Endothelial cell of umbilical vein (primary cell): ENCODE data around the gene MRNIP. TPM values are rescaled to one million over a fixed set of nuclear protein-coding genes. Genes with fewer than 3 reads are reported as not detected.

ENCODE experiments used
- BruUV-seq: library from RNA; stranded (reverse); fragments of 400-500 nt; replicated peaks from 2 replicates; lab custom pipeline; 2021; lab: Mats Ljungman, UMichigan
- CTCF ChIA-PET: fragments of 300-600, 350-600 bp; sonication (Branson Sonifier 250); formaldehyde crosslinking; loops from one replicate; lab custom pipeline; 2021; ENCODE audit warnings: antibody characterized with exemption, inconsistent platforms; lab: Charles Lee
- POLR2A ChIA-PET: fragments of 300-600, 350-600 bp; sonication (Branson Sonifier 250); formaldehyde crosslinking; loops from one replicate; lab custom pipeline; 2021; ENCODE audit warnings: antibody characterized with exemption, inconsistent platforms; lab: Charles Lee
- DNase-seq: peaks from one replicate; pipeline ENCODE4 v3.0.0-alpha.2; 2011; ENCODE audit warnings: low read depth, low spot score
- FAIRE-seq: peaks from 2 replicates; lab custom pipeline; 2011; peaks lifted over from hg19 to GRCh38; lab: Jason Lieb, UNC
- H2AFZ ChIP-seq: 2 replicates; pipeline ENCODE4 v1.6.0; 2012; ENCODE audit warnings: low read depth, low read length, control low read depth, inconsistent platforms
- H3K27ac ChIP-seq: 2 replicates; pipeline ENCODE4 v1.5.1; 2011; ENCODE audit warnings: low read depth, mild to moderate bottlenecking, control low read depth, low read length, moderate library complexity; ENCODE audit not compliant: insufficient read depth
- H3K27me3 ChIP-seq, 2 experiments: 2 replicates each; pipeline versions ENCODE4 v1.6.0 to v1.6.1; 2011; ENCODE audit warnings: low read length in 2 of 2, mixed read lengths in 1 of 2; ENCODE audit not compliant: control insufficient read depth in 2 of 2, insufficient read depth in 2 of 2
- H3K36me3 ChIP-seq, 2 experiments: 2 replicates in 1 of 2; 3 replicates in 1 of 2; pipeline ENCODE4 v1.5.1; 2011; ENCODE audit warnings: low read length in 2 of 2, mild to moderate bottlenecking in 1 of 2, moderate library complexity in 1 of 2; ENCODE audit not compliant: control insufficient read depth in 2 of 2, insufficient read depth in 2 of 2; ENCODE audit errors: extremely low read depth in 1 of 2
- H3K4me1 ChIP-seq: 3 replicates; pipeline ENCODE4 v1.5.1; 2011; ENCODE audit warnings: mild to moderate bottlenecking, low read length; ENCODE audit not compliant: control insufficient read depth, insufficient read depth; ENCODE audit errors: extremely low read depth
- H3K4me2 ChIP-seq: 2 replicates; pipeline ENCODE4 v1.6.1; 2011; ENCODE audit warnings: low read length, control low read depth, mixed read lengths; ENCODE audit not compliant: insufficient read depth
- H3K4me3 ChIP-seq, 3 experiments: fragments of 200-600 bp in 1 of 3; sonication (generic), shearing (Covaris generic) in 1 of 3; replicated peaks in 1 of 3; 2 replicates each; pipeline ENCODE4 v1.5.1; 2011 to 2016; ENCODE audit warnings: control low read depth in 3 of 3, low read length in 3 of 3, mild to moderate bottlenecking in 2 of 3, inconsistent platforms in 1 of 3, low read depth in 1 of 3, moderate library complexity in 1 of 3; ENCODE audit not compliant: insufficient read depth in 1 of 3
- H3K79me2 ChIP-seq: 2 replicates; pipeline ENCODE4 v1.6.0; 2012; ENCODE audit warnings: low read length, inconsistent platforms; ENCODE audit not compliant: control insufficient read depth, insufficient read depth
- H3K9ac ChIP-seq: replicated peaks from 2 replicates; pipeline ENCODE3; 2011; ENCODE audit warnings: low read length, control low read depth; ENCODE audit not compliant: insufficient read depth; ENCODE audit errors: extremely low read depth
- H3K9me1 ChIP-seq: replicated peaks from 3 replicates; pipeline ENCODE4 v1.6.0; 2011; ENCODE audit warnings: mild to moderate bottlenecking, low read length; ENCODE audit not compliant: control insufficient read depth, insufficient read depth; ENCODE audit errors: extremely low read depth
- H3K9me3 ChIP-seq: replicated peaks from 2 replicates; pipeline ENCODE4 v1.5.1; 2012; ENCODE audit warnings: low read length, inconsistent platforms; ENCODE audit not compliant: control insufficient read depth, insufficient read depth
- H4K20me1 ChIP-seq: replicated peaks from 2 replicates; pipeline ENCODE3; 2011; ENCODE audit warnings: mild to moderate bottlenecking, low read length; ENCODE audit not compliant: control insufficient read depth, insufficient read depth; ENCODE audit errors: extremely low read depth
- EZH2 ChIP-seq: IDR thresholded peaks from 2 replicates; pipeline ENCODE4 v1.6.1; 2012; ENCODE audit warnings: borderline replicate concordance, low read depth, mild to moderate bottlenecking, moderate library complexity, low read length, inconsistent platforms; ENCODE audit not compliant: severe bottlenecking
- FOS ChIP-seq: IDR thresholded peaks from 2 replicates; pipeline ENCODE4 v1.6.1; 2011; ENCODE audit warnings: mild to moderate bottlenecking, low read length, moderate library complexity, borderline replicate concordance; ENCODE audit not compliant: insufficient read depth
- GATA2 ChIP-seq: IDR thresholded peaks from 2 replicates; pipeline ENCODE4 v1.7.0; 2011; ENCODE audit warnings: low read depth, mild to moderate bottlenecking, moderate library complexity, mixed read lengths, low read length; ENCODE audit not compliant: insufficient read length, insufficient read depth
- JUN ChIP-seq: IDR thresholded peaks from 2 replicates; pipeline ENCODE4 v1.6.1; 2011; ENCODE audit warnings: borderline replicate concordance, low read depth; ENCODE audit not compliant: insufficient read length, insufficient read depth
- MYC ChIP-seq: IDR thresholded peaks from one replicate; pipeline ENCODE4 v1.6.1; 2011; ENCODE audit warnings: mild to moderate bottlenecking, low read depth, low read length
- POLR2A ChIP-seq: IDR thresholded peaks from 2 replicates; pipeline ENCODE4 v1.6.1; 2012; ENCODE audit warnings: low read depth, mild to moderate bottlenecking, control low read depth, low read length
- POLR2AphosphoS5 ChIP-seq: IDR thresholded peaks from 2 replicates; pipeline ENCODE4 v1.6.1; 2012; ENCODE audit warnings: low read depth, mild to moderate bottlenecking, control low read depth, low read length, moderate library complexity; ENCODE audit not compliant: insufficient read depth
- dilution Hi-C: fragments of 300-500 bp; cut with MboI; formaldehyde crosslinking; loops from one replicate; pipeline ENCODE4 v1.15.0; 2019; ENCODE audit warnings: low sequenced_read_pairs; ENCODE audit not compliant: extremely low pct_ligation_motif_present
- intact Hi-C: fragments of 100-400 bp; cut with micrococcal nuclease; formaldehyde crosslinking; loops from one replicate; pipeline ENCODE4 v1.10.0; 2022
- polyA plus RNA-seq, 4 experiments: library from polyadenylated mRNA; depleted of rRNA in 3 of 4; stranded (reverse) in 3 of 4; unstranded in 1 of 4; fragments of >200 nt; gene quantifications; 2 replicates each; pipeline versions ENCODE4 v1.2.1 to v1.2.3, GENCODE V29; 2011 to 2012; ENCODE audit warnings: missing spikeins in 1 of 4
- total RNA-seq: library from RNA; stranded (reverse); gene quantifications from 2 replicates; pipeline ENCODE4 v1.2.3, GENCODE V29; 2021
- TF ChIP-seq, protein P1 (sequence below): IDR thresholded peaks from 2 replicates; pipeline ENCODE4 v1.6.1; 2011; ENCODE audit not compliant: insufficient read depth, insufficient read length
- TF ChIP-seq, protein P2 (sequence below), 2 donors: IDR thresholded peaks; 1 replicate in 1 of 2; 2 replicates in 1 of 2; pipeline ENCODE4 v1.5.1; 2011; ENCODE audit warnings: low read length in 2 of 2, mild to moderate bottlenecking in 2 of 2, moderate library complexity in 2 of 2, control low read depth in 1 of 2, inconsistent platforms in 1 of 2, low read depth in 1 of 2; ENCODE audit not compliant: insufficient read depth in 1 of 2; ENCODE audit errors: extremely low read depth in 1 of 2

MRNIP gene
- total and polyA plus RNA-seq, 2 donors (not counting 3 experiments of a cell fraction or from before 2014, with no cell fraction given): 17.1 to 19.1 TPM

DNA sequence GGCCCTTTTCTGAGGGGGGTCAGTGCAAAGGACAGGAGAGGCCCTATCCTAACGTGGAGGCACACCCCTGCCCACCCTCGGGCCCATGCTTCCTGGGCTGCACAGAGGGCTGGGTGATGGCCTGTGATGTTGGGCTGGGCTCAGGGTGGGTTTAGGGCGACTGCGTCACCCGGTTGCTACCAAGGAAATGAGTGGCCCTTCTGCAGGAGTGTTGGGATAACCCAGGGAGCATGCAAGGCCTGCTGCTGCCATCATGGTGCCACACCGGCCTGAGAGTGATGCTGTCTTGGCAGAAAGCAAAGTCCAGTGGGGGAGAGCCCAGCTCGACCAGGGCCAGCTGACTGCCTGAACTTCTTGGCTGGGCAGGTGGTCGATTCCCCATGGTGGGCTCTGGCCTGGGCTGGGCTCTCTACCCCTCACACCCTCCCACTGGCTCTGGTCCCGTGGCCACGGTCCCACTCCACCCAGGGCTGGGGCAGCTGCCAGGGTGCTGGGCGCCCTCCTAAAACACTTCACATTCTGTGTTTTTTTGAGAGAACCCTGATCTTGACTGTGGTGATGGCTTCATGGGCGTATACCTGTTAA is 21.5 kb upstream of the MRNIP start:
- Histone ChIP-seq H3K9me3 (peaks cover 8% of the 10 kb centered on the region), H2AFZ (no peak overlapping the region), H4K20me1 (no peaks in the 10 kb centered on the region), H3K36me3 (peaks cover 19 to 47% of the 10 kb centered on the region in 2 experiments), H3K9ac (no peak overlapping the region), H3K4me1 (no peaks in the 10 kb centered on the region), H3K4me3 (no peak overlapping the region), H3K27me3 (no peaks in the 10 kb centered on the region), H3K79me2 (no peaks in the 10 kb centered on the region), H3K27ac (no peak overlapping the region), H3K4me2 (no peak overlapping the region), H3K9me1 (no peaks in the 10 kb centered on the region)
- BruUV-seq: no TSS peak
- ChIA-PET CTCF (no interaction called here), POLR2A (no interaction called here)
- TF ChIP-seq, protein P1, sequence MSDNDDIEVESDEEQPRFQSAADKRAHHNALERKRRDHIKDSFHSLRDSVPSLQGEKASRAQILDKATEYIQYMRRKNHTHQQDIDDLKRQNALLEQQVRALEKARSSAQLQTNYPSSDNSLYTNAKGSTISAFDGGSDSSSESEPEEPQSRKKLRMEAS: no peak
- TF ChIP-seq JUN (no peak), MYC (no peak)
- TF ChIP-seq, protein P2, sequence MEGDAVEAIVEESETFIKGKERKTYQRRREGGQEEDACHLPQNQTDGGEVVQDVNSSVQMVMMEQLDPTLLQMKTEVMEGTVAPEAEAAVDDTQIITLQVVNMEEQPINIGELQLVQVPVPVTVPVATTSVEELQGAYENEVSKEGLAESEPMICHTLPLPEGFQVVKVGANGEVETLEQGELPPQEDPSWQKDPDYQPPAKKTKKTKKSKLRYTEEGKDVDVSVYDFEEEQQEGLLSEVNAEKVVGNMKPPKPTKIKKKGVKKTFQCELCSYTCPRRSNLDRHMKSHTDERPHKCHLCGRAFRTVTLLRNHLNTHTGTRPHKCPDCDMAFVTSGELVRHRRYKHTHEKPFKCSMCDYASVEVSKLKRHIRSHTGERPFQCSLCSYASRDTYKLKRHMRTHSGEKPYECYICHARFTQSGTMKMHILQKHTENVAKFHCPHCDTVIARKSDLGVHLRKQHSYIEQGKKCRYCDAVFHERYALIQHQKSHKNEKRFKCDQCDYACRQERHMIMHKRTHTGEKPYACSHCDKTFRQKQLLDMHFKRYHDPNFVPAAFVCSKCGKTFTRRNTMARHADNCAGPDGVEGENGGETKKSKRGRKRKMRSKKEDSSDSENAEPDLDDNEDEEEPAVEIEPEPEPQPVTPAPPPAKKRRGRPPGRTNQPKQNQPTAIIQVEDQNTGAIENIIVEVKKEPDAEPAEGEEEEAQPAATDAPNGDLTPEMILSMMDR (IDR thresholded peaks at IDR 0.05; ENCODE audit: extremely low read depth in 1 of 2, insufficient read depth in 1 of 2, low read depth in 1 of 2, low read length in 2 of 2): no peak
- intact Hi-C loops: no loop called here
- DNase-seq (no peak), FAIRE-seq (no peak)
- dilution Hi-C loops: no loop called here

DNA sequence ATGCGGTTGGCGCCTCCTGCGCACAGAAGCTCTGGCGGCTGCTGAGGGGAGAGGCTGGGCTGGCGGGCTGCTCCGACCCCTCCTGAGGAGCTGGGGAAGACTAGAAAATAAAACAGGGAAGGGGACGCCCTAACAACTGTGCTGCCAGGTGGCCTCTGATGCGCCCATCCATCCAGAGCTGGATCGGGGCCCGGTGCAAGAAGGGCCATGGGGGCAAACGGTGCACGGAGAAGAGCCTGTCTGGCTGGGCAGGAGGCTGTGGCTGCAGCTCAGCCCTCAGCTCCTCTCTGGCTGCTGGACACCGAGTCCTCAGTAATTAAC is 21.0 kb upstream of the MRNIP start:
- H3K79me2 ChIP-seq: no peaks in the 10 kb centered on the region
- intact Hi-C loops (no loop called here), dilution Hi-C loops (no loop called here)
- TF ChIP-seq JUN (no peak), POLR2AphosphoS5 (no peak), EZH2 (no peak), FOS (no peak), POLR2A (no peak), MYC (no peak), GATA2 (no peak)
- TF ChIP-seq, protein P2 (IDR thresholded peaks at IDR 0.05; ENCODE audit: extremely low read depth in 1 of 2, insufficient read depth in 1 of 2, low read depth in 1 of 2, low read length in 2 of 2): no peak
- TF ChIP-seq, protein P1: no peak
- no peaks in the 10 kb centered on the region for H3K9me1 ChIP-seq
- no peak overlapping the region for H2AFZ ChIP-seq
- BruUV-seq: no TSS peak
- DNase-seq (no peak), FAIRE-seq (no peak)
- H3K4me1 ChIP-seq: no peaks in the 10 kb centered on the region
- H3K27ac ChIP-seq: no peak overlapping the region
- H3K9me3 ChIP-seq: peaks cover 8% of the 10 kb centered on the region
- H3K9ac ChIP-seq: no peak overlapping the region
- no peak overlapping the region for H3K4me2 ChIP-seq
- no peaks in the 10 kb centered on the region for H3K27me3 ChIP-seq
- no peak overlapping the region for H3K4me3 ChIP-seq
- H3K36me3 ChIP-seq: peaks cover 16 to 49% of the 10 kb centered on the region in 2 experiments
- CTCF ChIA-PET: no interaction called here
- no peaks in the 10 kb centered on the region for H4K20me1 ChIP-seq
- POLR2A ChIA-PET: no interaction called here
